NCI-H446 treated with DMSO at 0.1 percent for 48 hours (cell line): ENCODE results near the gene DPM1.

Experiments used
- DNase-seq: peaks from one replicate; lab custom pipeline; 2025; lab: John Stamatoyannopoulos, UW

DPM1 gene

DNA sequence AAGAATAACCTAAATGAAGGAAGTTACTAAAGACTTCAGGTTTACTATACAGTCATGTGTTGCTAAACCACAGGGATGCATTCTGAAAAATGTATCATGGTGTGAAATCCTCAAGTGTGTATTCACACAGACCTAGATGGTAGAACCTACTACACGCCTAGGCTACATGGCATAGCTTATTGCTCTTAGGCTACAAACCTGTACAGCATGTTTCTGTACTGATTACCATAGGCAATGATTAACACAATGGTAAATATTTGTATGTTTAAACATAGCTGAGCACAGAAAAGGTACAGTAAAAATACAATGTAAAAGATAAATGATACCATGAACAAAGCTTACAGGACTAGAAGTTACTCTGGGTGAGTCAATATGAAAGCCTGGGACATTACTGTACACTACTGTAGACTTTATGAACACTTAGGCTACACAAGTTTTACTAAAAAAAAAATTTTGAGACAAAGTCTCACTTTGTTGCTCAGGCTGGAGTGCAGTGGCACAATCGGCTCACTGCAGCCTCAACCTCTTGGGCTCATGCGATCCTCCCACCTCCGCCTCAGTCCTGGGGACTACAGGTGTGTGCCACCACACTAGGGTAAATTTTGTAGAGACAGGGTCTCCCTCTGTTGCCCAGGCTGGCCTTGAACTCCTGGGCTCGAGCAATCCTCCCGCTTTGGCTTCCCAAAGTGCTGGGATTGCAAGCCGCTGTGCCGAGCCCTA lies 63.1 kb downstream of the DPM1 start:
- DNase-seq = no peak

GRCh38 chr20:50893620-50894019 lies 64.7 kb downstream of the DPM1 start:
- no peak for DNase-seq

GRCh38 chr20:50892394-50892793 lies 65.9 kb downstream of the DPM1 start:
- DNase-seq = no peak

GRCh38 chr20:50891138-50891537 lies 67.2 kb downstream of the DPM1 start:
- DNase-seq = no peak

GRCh38 chr20:50887576-50887975 lies 70.8 kb downstream of the DPM1 start:
- DNase-seq = no peak

DNA sequence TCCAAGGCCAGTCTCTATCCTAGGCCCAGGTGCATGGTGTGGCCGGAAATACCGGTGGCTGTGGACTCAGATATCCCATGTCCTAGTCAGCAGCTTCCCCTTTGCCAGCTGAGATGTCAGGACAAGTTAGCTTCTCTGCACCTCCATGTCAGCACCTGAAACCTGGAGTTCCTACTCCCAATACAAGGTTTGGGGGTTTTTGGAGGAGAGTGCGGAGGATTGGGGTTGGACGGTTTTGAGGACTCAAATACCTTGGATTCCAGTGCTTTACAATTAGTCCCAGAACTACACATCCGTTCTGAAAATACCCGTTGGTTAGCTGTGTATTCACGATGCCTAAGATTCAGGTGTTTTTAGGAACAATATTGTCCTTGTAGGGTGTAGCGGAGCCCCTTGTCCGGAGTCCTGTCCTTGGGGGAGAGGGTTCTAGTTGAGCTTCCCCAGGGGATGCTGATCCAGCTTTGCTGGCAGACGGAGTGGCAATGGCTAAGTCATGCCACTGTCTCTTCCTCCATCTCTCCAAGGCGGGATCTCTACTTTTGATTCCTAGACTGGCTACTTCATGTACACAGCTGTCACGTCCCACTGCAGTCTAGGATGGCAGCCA lies 72.0 kb downstream of the DPM1 start:
- no peak for DNase-seq

DNA sequence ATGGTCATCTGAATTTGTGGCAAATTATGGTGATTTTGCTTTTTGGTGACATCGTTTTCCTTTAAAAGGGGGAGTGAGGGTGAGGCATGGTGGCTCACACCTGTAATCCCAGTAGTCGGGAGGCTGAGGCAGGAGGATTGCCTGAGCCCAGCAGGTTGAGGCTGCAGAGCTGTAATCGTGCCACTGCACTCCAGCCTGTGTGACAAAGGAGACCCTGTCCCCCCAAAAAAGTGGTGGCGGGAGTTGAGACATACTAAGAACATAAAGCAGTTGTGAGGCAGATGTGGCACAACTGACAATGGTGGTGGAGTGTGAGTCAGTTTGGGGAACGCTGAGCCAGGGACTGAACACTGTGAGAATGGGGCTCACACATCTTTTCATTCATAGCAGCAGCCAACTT lies 72.6 kb downstream of the DPM1 start:
- no peak for DNase-seq

GRCh38 chr20:50885068-50885467 lies 73.3 kb downstream of the DPM1 start:
- no peak for DNase-seq
